GM18505 (cell line): Measurements from ENCODE around the gene SFSWAP.
"Not testable (repeated sequence)": the region's sequence is repeated elsewhere in the genome, so short reads cannot be mapped to it uniquely, and the experiment has no call there.

Experiments
- ATAC-seq: cut with Tn5 transposase; IDR thresholded peaks from one replicate; pipeline ENCODE4 v1.9.1; 2021; ENCODE audit not compliant: unreplicated experiment
- POLR2A ChIP-seq: IDR thresholded peaks from 4 replicates; pipeline ENCODE4 v1.6.1; 2011; ENCODE audit warnings: borderline replicate concordance; ENCODE audit not compliant: insufficient read depth, insufficient read length; ENCODE audit errors: extremely low read depth

Gene SFSWAP

DNA sequence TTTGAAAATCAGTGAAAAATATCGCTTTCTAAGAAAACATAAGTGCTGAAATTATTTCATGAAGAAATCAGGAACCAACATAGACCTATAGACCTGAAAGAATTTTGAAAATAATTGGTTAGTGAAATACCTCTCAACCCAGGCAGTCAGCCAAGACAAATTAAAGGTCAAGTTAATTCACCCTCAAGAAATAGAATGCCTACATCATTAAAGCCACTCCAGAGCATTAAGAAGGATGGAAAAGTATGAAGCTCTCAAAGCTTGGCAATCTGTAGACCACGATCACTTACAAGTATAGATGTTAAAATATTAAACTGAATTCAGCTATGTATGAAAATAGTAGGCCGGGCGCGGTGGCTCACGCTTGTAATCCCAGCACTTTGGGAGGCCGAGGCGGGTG is 48.3 kb downstream of the SFSWAP start:
- no peak for TF ChIP-seq POLR2A
- no peak for ATAC-seq

DNA sequence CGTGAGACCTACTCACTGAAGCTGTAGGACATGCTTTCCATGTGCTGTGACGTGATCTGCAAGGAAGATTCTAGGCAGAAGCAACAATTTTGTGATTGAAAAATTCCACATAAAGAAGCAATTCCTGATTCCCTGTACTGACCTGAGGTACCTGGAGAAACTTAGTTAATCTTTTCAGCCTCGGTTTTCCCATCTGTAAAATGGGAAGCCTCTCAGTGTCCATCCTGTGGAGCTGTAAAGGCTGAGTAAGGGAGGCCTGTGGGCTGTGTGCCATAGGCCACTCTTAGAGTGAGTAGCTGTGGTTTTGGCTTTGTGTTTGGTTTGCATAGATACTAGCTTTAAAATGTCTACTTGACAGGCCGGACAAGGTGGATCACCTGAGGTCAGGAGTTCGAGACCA is 50.7 kb downstream of the SFSWAP start:
- no peak for ATAC-seq

DNA sequence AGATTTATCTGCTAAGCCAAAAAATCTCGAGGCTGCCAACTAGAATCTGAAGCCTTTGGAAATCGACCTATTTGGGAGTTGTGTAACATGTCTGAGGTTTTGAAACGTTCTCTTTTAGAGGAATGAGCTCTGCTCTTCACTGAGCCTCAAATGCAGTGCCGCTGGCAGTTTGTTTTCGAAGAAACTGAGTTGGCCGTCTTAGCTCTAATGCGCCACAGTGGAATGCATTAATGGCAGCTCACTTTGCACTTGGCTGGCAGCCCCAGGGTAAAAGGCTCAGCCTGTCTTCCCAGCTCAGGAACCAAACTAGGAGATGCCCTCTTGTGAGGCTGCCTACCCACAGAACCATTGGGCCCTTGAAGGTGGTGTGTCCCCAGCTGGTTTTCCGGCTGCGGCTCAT is 53.8 kb downstream of the SFSWAP start:
- no peak for ATAC-seq
- TF ChIP-seq POLR2A = no peak

More for the DNA sequence above, 50.7 kb downstream of the SFSWAP start:
- no peak for TF ChIP-seq POLR2A

DNA sequence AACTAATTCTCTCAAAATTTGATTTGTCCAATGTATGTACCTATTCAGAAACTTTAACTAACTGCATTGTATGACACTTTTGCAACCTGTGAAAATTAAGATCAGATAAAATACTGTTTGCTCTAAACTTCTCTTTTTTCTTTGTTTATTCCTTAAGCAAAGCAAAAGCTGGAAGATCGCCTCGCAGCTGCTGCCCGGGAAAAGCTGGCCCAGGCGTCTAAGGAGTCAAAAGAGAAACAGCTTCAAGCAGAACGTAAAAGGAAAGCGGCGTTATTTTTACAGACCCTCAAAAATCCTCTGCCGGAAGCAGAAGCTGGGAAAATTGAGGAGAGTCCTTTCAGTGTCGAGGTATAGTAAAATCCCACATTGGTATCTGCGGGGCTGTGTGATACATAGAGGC is 55.1 kb downstream of the SFSWAP start:
- ATAC-seq = no peak

DNA sequence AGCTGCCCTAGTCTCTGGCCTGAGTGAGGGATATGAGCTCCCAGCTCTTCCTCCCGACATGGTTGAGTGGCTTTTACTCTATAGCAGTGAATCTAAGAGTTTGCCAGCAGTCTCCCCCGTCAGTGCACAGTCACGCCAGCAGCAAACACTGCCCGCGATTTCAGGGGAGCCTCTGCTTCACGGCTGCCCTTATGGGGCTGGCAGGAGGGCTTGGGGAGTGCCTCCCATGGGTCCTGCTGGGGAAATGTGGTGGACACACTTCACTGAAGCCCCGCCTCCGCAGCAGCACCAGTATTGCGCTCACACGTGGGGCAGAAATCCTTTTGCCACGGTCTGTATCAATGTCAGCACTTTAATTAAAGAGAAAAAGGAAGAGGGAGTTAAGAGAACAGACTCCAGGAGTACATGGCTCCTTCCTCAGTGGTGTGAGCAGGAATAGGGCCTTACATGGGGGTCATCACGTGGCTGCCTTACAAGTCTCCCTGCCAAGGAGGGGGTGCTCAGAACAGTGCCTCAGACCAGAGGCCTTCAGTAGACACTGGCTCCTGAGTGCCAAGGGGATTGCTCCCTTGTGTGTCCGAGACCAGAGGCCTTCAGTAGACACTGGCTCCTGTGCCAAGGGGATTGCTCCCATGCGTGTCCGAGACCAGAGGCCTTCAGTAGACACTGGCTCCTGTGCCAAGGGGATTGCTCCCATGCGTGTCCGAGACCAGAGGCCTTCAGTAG is 55.7 kb downstream of the SFSWAP start:
- ATAC-seq = no peak
- TF ChIP-seq POLR2A = no peak

More for the DNA sequence above, 55.1 kb downstream of the SFSWAP start:
- no peak for TF ChIP-seq POLR2A

DNA sequence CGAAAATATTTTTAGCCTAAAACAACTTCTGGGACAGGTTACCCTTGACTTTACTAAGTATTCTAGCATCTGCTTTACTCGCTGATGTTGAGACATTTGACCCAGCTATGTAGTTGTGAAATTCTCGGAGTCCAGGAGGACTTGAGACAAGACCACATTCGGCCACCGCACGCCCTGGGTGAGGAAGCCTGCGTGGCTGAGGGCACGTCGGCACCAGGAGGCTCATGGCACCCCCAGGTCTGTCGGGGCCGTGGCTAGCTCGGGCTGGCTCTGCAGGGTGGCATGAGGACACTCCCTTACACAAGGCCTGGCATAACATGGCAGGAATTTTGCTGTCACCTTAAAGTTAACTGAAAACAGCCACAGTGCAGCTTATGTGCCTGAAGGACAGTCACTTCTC is 59.2 kb downstream of the SFSWAP start:
- ATAC-seq = no peak
- TF ChIP-seq POLR2A = no peak

DNA sequence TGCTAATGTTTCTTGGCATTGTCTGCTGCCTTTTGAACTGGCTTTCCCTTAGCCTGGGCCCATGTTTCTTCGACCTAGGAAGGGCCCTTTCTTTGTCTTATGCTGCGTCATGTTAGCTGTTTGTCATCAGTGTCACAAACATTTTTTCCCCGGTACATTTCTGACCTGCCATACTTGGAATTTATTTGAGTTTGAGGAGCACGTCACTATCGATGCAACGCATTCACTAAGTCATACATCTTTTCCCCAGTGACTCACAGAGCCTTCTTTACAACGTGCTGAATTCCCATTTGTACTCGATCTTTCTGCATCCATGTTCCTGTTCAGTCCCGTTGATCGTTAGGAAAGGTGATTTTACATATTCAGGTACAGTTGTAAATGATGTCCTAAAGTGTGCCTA is 61.1 kb downstream of the SFSWAP start:
- no peak for TF ChIP-seq POLR2A
- no peak for ATAC-seq

DNA sequence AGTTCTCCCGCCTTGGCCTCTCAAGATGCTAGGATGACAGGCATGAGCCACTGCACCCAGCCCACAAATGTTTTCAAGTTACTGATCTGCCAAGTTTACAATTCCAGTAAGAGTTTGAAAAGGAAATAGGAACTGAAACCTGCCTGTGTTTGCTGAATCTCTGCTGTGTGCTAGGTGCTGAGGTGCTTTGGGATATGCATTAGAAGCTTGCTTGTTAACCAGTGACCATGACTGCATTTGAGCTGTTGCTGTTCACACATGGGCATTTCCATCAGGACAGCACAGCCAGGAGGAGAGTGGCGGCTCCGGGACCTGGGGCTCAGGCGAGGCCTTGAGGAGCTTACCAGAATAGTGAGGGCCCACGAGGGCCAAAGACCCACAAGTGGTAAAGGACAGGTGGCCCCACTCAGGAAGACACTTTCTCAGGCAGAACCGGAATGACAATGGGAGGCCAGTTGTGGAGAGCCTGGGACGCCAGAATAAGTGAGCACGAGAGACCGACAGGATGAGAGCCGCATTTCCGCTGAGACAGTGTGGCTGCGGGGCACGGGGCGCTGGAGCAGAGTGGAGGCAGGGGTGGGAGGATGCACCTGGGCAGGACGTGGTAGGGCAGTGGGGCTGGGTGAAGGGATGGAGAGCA is 62.8 kb downstream of the SFSWAP start:
- TF ChIP-seq POLR2A = no peak
- ATAC-seq = peak; percentile 76

DNA sequence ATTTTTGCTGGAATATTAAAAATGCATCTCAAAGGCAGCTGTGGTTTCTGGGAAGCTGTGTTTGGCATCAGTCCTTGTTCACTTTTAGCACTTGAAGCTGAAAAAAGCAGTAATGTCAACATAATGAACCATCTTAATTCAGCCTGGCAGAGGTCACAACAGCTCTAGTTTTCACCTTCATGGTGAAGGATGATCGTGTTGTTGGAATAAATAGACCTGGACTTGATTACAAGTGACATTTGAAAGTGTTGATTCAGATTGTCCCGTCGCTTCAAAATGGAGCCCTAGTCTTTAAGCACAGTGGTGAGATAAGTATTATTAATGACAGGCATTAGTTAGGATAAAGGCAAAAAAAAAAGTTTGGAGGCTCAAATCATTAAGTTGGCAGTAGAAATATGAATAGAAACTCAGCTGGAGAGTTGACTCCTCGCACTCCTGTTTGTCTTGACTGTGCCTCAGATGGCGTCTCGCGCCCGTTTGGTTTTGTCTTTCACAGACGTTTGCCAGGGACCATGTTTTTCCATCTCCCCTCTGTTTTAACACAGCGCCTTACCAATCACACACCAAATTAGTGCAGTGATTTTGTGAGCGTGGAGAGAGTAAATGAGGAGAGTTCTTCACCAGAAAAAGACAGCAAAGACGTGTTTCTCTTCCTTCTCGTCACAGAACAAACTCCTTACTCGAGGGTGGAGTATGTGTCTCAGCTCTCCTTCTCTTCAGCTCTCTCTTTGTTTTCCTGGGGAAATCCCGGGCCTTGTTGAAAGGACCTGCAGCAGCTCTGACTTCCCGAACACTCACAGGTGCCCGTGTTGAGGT is 63.9 kb downstream of the SFSWAP start:
- no peak for TF ChIP-seq POLR2A
- no peak for ATAC-seq

DNA sequence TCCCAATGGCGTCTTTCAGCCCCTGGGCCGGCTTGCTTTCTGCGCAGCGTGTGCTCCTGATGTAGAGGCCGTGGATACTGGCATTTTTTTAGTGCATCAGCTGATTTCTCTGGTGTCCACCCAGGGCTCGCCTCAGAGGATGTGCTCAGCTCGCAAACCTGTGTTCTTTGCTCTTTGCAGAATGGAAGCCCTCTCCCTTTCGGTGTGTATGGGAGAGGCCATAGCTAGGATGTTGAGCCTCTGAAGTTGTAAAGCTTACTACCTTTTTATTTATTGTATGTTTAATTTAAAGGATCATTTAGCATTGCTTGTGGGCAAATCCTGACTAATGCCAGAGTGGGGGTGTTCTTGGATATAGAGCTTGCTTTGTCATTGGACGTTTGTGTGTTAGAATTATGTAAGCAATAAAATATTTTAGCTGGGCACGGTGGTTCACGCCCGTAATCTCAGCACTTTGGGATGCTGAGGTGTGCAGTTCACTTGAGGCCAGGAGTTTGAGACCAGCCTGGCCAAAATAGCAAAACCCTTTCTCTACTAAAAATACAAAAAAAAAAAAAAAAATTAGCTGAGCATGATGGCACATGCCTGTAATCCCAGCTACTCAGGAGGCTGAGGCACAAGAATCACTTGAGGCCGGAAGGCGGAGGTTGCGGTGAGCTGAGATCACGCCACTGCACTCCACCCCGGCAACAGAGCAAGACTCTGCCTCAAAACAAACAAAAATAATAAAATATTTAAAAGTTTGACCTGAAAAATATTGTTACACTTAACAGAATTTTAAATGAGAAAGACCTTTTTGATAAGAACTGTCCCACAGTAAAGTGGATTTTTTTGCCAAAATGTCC is 64.7 kb downstream of the SFSWAP start:
- ATAC-seq = no peak

DNA sequence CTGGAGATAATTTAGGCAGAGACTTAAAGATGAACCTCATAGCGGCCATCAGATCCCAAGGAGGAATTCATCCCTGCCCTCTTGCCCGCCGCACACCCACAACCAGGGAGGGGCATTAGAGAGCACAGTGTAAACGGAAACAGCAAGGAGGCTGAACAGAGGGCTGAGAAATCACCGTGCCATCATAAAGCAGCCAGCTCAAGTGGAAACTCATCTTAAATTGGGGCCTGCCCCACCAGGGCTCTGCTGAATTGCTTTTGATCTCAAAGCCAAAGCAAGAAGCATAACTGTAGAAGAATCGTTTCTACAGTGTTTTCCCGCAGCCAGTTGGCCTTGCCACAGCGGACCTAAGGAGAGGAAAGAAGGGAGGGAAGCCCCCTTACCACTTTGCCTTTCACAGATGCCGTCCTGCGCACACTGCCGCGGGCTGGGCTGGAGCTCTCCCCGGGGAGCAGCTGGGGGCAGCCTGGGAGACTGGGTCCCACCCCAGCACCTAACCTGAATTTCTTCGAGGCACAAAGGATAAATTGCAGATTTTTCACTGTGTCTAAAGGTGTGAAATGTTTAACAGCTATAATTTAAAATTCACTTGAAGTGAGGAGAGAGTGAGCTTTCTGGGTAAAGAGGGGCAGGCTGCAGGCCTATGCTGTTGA is 65.5 kb downstream of the SFSWAP start:
- ATAC-seq = no peak
- no peak for TF ChIP-seq POLR2A

More for the DNA sequence above, 64.7 kb downstream of the SFSWAP start:
- no peak for TF ChIP-seq POLR2A

DNA sequence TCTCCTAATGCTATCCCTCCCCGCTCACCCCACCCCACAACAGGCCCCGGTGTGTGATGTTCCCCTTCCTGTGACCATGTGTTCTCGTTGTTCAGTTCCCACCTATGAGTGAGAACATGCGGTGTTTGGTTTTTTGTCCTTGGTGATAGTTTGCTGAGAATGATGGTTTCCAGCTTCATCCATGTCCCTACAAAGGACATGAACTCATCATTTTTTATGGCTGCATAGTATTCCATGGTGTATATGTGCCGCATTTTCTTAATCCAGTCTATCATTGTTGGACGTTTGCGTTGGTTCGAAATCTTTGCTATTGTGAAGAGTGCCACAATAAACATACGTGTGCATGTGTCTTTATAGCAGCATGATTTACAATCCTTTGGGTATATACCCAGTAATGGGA is 66.4 kb downstream of the SFSWAP start:
- ATAC-seq = not testable (repeated sequence)
